ENCODE data around the gene SLC5A11.

DNA sequence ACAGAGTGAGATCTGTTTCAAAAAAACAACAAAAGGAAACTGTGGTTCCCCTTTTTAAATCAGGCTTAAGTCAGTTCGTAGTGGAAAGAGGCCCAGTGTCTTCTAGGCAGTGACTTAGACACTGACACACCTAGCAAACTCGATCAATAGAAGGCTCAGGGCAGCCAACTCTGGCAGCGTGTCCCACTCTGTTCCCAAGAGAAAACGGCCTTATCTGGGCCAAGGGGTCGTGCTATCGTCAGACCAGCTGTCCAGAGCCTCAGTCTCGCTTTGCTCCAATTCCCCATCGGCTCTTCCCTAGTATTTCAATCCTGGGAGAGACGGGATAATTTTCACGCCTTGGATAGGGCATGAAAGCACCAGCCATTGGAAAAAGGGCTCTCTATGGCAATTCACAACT, 72.9 kb downstream of the SLC5A11 start:
- no peak for TF ChIP-seq CTCF (conservative IDR thresholded peaks at IDR 0.05; ENCODE audit: low read depth, low read length)
- TF ChIP-seq EZH2 (IDR thresholded peaks at IDR 0.05; ENCODE audit: borderline replicate concordance, low read depth, low read length, poor library complexity, severe bottlenecking) = no peak
